ENCODE measurements around the gene NAALADL2. TPM values are rescaled to one million over a fixed set of nuclear protein-coding genes. Genes with fewer than 3 reads are reported as not detected.
"Not testable (repeated sequence)": the region's sequence is repeated elsewhere in the genome, so short reads cannot be mapped to it uniquely, and the experiment has no call there.

NAALADL2 gene
- total RNA-seq, 1 donor from 2014 or later: 5.2 TPM

GRCh38 chr3:175046601-175047000 is 187.5 kb downstream of the NAALADL2 start:
- DNase-seq (ENCODE audit: missing footprints): no peak
- intact Hi-C loops (cut with DNase I): no loop called here
- no peak for ATAC-seq

- intact Hi-C loops (cut with DNase I): no loop called here
- ATAC-seq (no peak), DNase-seq (ENCODE audit: missing footprints) (no peak)
Observed at GRCh38 chr3:175047786-175048185, 188.7 kb downstream of the NAALADL2 start.

GRCh38 chr3:175057401-175057800 is 198.3 kb downstream of the NAALADL2 start:
- intact Hi-C loops (cut with DNase I): no loop called here
- no peak for DNase-seq (ENCODE audit: missing footprints)
- ATAC-seq: no peak

GRCh38 chr3:175059788-175060187 is 200.7 kb downstream of the NAALADL2 start:
- DNase-seq (ENCODE audit: missing footprints): no peak
- no peak for ATAC-seq
- intact Hi-C loops (cut with DNase I): no loop called here

- no peak for DNase-seq (ENCODE audit: missing footprints)
- no peak for ATAC-seq
- intact Hi-C loops (cut with DNase I): no loop called here
Observed at GRCh38 chr3:175065497-175065896, 206.4 kb downstream of the NAALADL2 start.

GRCh38 chr3:175066617-175067415 is 207.7 kb downstream of the NAALADL2 start:
- no peak for DNase-seq (ENCODE audit: missing footprints)
- intact Hi-C loops (cut with DNase I): no loop called here
- no peak for ATAC-seq

GRCh38 chr3:175068587-175068986 is 209.5 kb downstream of the NAALADL2 start:
- DNase-seq (ENCODE audit: missing footprints): no peak
- ATAC-seq: no peak
- intact Hi-C loops (cut with DNase I): no loop called here

GRCh38 chr3:175070946-175071345 is 211.8 kb downstream of the NAALADL2 start:
- no peak for ATAC-seq
- no peak for DNase-seq (ENCODE audit: missing footprints)
- intact Hi-C loops (cut with DNase I): no loop called here

GRCh38 chr3:175073219-175073905 is 214.2 kb downstream of the NAALADL2 start:
- ATAC-seq: no peak
- intact Hi-C loops (cut with DNase I): no loop called here
- DNase-seq (ENCODE audit: missing footprints): no peak

GRCh38 chr3:175075269-175075668 is 216.1 kb downstream of the NAALADL2 start:
- ATAC-seq (no peak), DNase-seq (ENCODE audit: missing footprints) (no peak)

GRCh38 chr3:175077216-175077615 is 218.1 kb downstream of the NAALADL2 start:
- intact Hi-C loops (cut with DNase I): no loop called here
- ATAC-seq (no peak), DNase-seq (ENCODE audit: missing footprints) (no peak)

More at GRCh38 chr3:175075269-175075668, 216.1 kb downstream of the NAALADL2 start:
- intact Hi-C loops (cut with DNase I): no loop called here

GRCh38 chr3:175082631-175083030 is 223.5 kb downstream of the NAALADL2 start:
- DNase-seq (ENCODE audit: missing footprints) (no peak), ATAC-seq (no peak)
- intact Hi-C loops (cut with DNase I): no loop called here

- intact Hi-C loops (cut with DNase I); ATAC-seq: not testable (repeated sequence)
Observed at GRCh38 chr3:175087128-175087527, 228.0 kb downstream of the NAALADL2 start.

GRCh38 chr3:175088766-175089380 is 229.7 kb downstream of the NAALADL2 start:
- no peak for DNase-seq (ENCODE audit: missing footprints)
- intact Hi-C loops (cut with DNase I): no loop called here
- no peak for ATAC-seq

More at GRCh38 chr3:175087128-175087527, 228.0 kb downstream of the NAALADL2 start:
- not testable (repeated sequence) for DNase-seq (ENCODE audit: missing footprints)

GRCh38 chr3:175091426-175092114 is 232.4 kb downstream of the NAALADL2 start:
- intact Hi-C loops (cut with DNase I): no loop called here
- ATAC-seq: no peak
- no peak for DNase-seq (ENCODE audit: missing footprints)

GRCh38 chr3:175093748-175094147 is 234.6 kb downstream of the NAALADL2 start:
- ATAC-seq (no peak), DNase-seq (ENCODE audit: missing footprints) (no peak)
- intact Hi-C loops (cut with DNase I): no loop called here

GRCh38 chr3:175094344-175094743 is 235.2 kb downstream of the NAALADL2 start:
- intact Hi-C loops (cut with DNase I): no loop called here
- ATAC-seq (no peak), DNase-seq (ENCODE audit: missing footprints) (no peak)

- no peak for DNase-seq (ENCODE audit: missing footprints)
- intact Hi-C loops (cut with DNase I): no loop called here
- ATAC-seq: no peak
Observed at GRCh38 chr3:175098644-175099043, 239.5 kb downstream of the NAALADL2 start.

GRCh38 chr3:175102161-175102560 is 243.0 kb downstream of the NAALADL2 start:
- ATAC-seq (no peak), DNase-seq (ENCODE audit: missing footprints) (no peak)
- intact Hi-C loops (cut with DNase I): no loop called here

Data from Right ventricle myocardium inferior (tissue), 1 donor.